GM20431 (cell line): ENCODE results near the gene C2orf72.

Experiments
- in situ Hi-C: fragments of 300-500 bp; cut with MseI, MboI; formaldehyde crosslinking; loops from one replicate; pipeline ENCODE4 v1.15.0; 2020; ENCODE audit warnings: low sequenced_read_pairs; ENCODE audit not compliant: unreplicated experiment

C2orf72 gene

DNA sequence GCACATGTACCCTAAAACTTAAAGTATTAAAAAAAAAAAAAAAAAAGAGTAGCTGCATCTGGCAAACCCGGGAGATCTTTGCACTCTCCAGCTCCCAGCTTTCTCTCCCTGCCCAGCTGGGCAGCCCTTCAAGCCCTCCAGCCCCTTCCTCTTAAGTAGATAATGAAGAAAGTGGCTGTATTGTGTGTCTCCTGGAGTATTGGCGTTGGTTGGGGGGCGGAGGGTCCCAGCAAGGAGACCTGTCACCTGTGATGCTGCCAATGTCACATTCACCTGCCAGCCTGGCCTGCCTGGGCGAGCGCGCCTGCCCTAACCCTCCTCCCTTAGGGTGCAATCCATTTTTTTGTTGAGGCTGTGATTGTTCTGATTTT is 2.0 kb downstream of the C2orf72 start:
- in situ Hi-C loops, result no loop called here

DNA sequence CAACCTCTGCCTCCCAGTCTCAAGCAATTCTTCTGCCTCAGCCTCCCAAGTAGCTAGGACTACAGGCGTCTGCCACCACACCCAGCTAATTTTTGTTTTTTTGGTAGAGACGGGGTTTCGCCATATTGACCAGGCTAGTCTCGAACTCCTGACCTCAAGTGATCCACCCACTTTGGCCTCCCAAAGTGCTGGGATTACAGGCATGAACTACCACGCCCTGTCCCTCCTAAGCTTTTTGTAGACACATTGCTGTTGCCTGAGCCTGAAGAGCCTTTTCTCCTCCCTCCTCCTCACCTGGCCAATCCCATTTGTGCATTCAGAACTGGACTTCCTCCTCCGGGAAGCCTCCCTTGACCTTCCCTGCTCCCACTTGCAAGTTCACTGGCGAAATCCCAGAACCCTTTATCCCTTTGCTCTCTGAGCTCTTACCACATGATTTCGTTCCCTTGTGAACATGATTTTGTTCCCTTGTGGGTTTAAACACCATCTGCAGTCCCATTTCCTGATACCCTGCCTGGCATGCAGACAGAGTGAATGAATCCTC is 2.6 kb downstream of the C2orf72 start:
- in situ Hi-C loops, result no loop called here

DNA sequence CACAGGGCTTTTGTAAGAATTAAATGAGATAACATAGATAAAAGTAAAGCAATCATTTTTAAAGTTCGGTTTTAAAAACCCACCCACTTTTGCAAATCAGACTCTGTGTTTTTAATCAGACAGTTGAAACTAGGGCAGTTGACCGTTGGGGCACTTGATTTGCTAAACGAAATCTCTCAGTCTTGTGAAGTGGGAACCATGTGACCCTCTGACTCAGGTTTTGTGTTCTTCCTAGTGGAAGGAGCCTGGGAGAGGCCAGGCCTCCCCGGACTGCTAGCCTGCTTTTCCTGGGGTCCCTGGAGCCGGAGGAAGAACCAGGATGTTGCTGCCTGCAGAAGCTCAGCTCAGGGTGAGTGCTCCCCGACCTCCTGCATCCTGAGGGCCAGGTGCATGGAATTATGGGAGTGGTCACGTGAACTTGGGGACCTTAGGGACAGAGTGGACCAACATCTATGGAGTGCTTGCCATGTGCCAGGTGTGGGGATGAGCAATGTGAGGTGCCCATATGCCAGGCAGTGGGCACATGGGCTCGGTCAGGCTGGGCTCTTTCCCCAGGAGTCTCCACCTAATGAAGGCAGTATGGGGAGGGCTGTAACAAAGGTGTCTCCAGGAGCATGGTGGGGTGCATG is 3.9 kb downstream of the C2orf72 start:
- in situ Hi-C loops, result no loop called here

DNA sequence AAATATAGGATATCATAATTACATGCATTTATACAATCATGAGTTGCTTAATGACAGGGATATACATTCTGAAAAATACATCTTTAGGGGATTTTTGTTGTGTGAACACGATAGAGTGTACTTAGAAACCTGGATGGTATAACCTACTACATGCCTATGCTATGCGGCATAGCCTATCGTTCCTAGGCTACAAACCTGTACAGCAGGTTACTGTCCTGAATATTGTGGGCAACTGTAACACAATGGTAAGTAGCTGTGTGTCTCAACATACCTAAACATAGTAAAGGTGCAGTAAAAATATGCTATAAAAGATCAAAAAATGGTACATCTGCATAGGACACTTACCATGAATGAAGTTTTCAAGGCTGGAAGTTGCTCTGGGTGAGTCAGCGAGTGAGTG is 6.5 kb downstream of the C2orf72 start:
- in situ Hi-C loops, result no loop called here

DNA sequence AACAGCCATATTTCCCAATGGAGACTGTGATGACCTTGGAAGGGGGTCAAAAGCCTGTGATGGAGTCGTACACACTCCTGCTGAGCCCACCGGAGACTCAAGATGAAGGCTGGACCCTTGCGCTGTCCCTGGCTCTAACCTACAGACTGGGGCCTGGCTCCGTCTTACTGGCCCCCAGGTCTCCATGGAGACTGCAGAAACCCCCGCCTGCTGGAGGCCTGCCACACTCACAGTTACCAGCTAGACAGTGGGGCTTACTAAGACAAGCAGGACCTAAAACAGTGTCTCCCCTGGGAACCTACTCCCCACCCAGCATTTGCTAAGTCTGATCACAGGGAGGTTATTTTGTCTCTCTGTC is 9.6 kb downstream of the C2orf72 start:
- in situ Hi-C loops, result no loop called here

DNA sequence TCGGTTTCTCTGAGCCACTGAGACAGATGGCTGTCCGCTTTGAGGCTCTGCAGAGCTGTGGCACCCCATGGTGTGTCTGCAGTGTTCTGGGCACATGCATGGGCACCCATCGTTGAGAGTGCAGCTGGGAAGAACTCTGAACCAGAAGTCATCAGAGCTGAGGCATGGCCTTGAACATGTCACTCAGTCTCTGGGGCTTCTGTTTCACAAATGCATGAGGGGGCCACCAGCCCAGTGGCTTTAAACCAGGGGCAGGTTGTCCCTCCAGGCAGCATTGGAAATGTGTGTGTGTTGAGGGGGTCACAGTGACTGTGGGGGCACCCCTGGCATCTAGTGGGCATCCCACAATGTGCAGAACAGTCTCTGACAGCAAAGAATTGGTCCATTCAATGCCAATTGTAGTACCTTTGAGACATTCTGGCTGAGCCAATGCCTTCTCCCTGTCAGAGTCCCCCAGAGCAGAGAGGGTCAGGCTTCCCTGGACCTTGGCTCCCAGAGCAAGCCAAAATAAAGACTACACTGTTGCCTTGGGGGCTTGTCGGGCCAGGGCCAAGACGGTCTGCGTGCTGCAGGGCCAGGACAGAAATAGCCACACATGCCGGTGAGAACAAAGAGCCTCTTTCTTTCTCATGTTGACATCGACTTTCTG is 10.1 kb downstream of the C2orf72 start:
- in situ Hi-C loops, result no loop called here

DNA sequence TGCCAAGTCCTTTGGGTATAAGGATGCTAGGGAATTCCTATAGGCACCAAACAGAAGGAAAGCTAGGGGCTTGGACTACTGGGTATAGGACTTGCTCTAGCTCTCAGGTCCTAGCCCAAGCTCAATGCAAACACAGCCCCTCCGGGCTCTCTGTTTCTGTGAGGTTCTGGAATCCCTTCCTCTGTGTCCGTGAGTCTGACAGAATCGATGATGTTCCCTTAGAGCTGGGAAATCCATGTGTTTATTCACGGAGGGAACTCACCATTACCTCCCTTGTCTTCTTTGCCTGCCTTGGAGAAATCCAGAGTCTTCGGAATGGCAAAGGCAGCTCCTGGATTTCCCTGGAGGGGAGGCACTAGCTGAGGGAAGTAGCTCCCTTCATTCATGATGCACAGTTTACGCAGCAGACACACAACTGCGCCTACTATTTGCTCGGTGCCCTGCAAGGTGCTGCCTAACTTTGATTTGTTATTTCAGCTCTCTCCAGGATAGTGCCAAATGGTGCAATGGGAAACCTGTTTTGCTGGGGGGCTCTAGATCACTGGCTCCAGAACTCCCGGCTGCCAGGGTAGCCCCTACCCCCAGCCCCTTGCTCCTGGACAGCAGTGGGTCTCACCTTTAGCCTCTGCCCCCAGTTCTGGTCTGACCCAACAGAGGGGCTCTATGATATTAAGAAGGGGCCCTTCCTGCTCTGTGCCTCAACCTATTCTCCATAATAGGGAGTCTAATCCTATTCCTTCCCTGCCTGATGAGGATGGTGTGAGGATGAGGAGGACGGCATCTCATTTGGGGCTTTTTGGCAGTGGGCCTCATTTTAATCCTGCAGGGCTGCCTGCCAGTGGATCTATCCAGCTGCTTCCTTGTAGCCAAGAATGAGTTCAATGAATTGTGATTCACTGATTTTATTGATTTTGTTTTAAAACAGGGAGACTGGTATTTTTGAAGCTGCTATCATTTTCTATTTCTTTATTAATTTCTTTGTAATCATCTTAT is 10.9 kb downstream of the C2orf72 start:
- in situ Hi-C loops, result no loop called here

DNA sequence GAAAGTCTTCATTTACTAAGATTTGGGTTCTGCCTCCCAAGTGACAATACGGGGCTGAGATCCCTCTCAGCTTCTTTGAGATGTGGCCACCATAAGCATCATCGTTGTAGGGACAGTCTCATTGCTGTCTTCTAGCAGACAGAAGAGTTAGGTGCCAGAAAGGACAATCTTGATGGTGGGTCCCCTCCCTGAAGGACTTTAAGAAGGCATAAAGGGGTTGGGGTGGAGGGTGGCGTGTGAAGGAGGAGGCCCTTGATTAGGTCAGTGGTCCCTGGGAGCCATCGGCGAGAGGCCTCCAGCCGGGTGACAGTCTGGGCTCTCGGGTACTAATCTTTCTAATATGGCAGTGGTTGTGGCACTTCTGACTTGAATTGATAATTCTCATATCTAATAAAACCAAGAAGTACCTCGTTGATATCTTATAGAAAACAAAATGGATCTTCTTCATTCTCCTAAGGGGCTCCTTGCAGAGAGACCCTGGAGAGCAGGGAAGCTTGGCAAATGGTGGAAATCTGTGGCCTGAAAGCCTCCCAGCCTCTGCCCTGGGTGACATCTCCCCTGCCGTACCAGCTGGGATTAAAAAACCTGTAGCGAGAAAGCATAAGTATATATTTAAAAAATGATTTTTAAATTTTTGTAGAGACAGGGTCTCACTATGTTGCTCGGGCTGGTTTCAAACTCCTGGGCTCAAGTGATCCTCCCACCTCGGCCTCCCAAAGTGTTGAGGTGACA is 12.1 kb downstream of the C2orf72 start:
- in situ Hi-C loops, result no loop called here

DNA sequence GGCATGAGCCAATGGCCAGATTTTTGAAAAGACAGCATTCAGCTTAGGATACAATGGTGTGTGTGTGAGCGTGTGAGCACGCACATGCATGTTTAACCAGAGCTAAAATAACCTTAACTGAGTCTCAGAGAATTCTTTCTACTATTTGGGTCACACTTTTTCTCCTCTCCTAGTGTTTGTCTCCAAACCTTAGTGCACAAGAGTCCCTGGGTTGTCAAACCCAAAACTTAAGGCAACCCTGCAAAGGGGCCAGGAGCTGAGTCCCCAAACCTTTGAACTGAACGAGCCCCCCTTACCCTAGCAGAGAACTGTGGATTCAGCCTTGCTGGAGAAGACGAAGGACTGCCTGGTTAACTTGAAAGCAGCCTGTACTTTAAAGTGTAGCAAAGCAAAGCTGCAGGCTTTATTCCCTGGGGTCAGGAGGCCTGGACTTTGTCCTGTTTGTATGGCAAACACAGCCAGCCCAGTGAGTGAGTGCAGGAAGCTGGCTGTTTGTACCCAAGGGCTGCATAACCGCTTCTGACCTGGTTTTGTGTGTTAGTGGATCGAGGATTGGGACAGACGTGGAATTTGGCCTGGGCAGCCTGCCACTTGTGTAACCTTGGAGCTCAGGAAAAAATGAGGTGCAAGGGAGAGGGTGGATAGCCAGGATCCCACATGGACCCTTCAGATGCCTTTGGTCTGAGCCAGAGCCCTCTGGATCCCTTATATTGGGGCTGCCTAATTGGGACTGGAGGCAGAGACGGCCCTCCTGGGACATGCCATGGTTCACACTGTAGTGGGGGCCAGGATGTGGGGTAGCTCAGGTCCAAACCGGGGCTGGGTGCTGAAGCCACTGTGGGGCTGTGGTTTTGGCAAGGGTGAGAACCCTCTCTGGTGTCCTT is 12.9 kb downstream of the C2orf72 start:
- in situ Hi-C loops, result no loop called here

DNA sequence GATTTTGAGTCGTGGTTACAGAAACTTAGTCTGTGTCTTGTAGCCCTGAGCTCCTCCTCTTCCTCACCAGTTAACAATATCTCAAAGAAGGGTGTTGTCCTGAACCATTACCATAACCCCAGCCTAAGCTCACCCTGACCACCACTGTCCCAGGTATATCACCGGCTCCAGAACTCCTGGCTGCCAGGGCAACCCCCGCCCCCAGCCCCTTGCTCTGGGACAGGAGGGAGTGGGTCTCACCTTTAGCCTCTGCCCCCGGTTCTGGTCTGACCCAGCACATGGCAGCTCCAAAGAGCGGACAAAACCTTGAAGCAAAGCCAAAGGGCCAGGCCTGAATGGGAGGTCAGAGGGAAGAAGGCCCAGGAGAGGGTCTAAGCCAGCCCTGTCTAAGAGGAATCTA is 13.8 kb downstream of the C2orf72 start:
- in situ Hi-C loops, result no loop called here

DNA sequence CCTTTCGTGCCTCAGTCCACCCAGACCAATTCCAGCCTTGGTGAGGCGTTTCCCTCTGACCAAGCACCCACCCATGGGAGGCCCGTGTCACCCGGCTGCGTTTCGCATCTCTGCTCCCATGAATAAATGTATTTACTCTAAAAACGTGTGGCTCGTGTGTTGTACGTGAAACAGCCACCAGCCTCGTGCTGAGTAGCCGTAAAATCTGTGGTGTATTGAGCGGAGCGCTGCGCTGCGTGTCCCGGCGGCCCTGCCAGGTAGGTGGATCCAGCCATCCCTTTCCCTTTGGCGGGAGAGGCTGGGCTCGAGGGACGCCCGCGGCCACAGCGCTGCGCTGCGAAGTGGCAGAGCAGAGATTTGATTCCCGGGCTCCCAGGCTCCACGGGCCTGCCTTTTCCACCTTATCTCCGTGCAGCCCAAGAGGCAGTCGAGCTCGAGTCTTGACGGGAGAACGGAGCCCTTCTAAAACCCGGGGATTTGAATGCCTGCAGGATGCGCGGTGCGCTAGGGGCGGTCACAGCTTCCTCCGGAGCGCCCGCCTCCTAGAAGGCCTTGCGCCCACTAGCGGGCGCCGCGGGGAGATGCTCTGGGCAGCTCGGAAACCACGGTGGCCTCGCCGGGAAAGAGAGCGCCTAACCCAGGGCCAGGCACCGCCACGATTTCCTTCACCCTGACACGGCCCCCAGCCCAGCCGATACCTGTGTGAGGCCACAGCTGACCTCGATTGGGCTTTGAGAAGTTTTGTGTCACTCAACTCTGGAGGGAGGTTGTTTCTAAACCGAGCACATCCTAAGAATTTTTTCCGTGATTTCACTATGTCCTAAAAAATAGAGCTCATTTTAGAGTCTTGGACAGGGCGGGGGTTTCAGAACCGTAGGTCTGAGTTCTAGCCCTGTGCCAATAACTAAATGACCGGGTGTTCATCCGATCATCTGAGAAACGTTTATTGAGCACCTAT is 15.4 kb downstream of the C2orf72 start:
- in situ Hi-C loops, result no loop called here

DNA sequence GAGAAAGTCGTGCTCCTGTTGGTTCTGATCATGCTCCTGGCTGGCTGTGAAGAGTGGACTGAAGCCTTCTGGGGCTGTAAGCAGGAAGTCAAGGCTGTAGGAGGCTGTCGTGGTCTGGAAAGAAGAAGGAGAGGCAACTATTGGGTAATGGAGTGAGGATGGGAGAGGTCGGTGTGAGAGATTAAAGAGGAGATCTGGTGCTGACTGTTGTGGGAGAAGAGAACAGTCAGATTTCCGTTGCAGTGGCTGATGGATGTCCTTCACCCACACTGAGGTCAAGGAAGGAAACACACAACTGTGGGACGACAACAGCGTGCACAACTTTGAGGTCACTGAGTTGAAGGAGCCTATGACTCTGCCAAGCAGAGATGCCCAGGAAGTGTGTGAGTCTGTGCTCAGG is 16.5 kb downstream of the C2orf72 start:
- in situ Hi-C loops, result no loop called here

DNA sequence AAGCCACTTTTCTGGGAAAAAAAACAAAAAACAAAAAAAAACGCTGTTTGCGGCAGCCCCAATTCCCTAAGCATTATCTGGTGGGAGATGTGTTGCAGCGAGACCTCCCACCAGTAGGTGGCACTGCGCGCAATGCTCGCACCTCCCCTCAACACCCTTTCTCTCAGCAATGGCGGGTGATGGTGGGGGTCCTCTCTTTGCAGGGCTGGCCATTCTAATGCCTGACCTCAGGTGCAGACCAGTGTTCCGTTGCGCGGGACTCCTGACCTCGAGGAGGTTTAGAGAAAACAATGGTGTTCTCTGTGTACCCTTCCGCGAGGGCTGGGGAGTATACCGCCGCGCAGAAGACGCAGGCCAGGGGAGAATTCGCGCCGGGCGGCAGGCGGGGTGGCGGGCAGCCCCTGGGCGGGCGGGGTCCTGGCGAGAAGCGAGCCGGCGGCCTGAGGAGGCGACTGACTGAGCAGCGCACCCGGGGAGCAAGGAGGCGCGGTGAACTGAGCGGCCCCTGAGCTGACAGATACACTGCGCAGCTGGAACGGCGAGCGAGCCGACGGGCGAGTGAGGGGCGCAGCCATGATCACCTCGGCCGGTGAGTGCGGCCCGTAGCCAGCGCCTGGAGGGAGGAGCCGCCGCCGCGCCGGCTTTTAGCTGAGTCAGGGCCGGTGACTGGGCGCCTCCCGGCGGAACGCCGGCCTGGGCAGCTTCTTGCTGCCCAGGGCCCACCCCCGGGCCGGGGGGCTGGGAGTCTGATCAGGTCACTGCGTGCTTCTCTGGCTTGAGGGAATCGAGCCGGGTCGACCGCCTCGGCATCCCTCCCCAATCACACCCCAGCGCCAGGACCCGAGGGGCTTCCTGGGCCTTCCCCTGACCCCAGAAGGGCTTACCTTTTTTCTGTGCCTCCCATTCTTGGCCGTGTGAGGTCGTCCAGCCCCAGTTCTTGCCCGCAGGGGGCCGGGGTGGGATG is 19.4 kb downstream of the C2orf72 start, which contains the start of gene PSMD1:
Gene PSMD1, plus strand, starts transcription at position 415 of the 964 bp plus-strand sequence. Its CDS starts 159 bp downstream, at position 574.
- in situ Hi-C loops, result no loop called here

DNA sequence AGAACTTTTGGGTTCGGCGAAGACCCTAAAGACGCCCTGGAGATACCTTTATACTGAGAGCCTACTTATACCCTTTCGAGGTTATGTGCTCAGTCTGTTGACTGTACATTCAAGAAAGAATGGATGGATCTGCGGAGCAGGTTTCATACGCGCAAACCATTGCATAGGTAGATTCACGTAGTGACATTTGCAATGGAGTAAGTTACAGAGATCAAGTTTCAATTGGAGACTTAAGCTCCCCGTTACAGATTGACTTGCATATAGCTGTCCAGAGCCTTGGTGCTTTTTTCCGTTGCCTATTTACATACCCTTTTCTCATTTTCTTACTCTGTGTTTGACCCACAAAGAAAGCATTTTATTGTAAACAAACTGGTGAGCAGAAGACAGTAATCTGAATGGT is 20.3 kb downstream of the C2orf72 start:
- in situ Hi-C loops, result no loop called here

DNA sequence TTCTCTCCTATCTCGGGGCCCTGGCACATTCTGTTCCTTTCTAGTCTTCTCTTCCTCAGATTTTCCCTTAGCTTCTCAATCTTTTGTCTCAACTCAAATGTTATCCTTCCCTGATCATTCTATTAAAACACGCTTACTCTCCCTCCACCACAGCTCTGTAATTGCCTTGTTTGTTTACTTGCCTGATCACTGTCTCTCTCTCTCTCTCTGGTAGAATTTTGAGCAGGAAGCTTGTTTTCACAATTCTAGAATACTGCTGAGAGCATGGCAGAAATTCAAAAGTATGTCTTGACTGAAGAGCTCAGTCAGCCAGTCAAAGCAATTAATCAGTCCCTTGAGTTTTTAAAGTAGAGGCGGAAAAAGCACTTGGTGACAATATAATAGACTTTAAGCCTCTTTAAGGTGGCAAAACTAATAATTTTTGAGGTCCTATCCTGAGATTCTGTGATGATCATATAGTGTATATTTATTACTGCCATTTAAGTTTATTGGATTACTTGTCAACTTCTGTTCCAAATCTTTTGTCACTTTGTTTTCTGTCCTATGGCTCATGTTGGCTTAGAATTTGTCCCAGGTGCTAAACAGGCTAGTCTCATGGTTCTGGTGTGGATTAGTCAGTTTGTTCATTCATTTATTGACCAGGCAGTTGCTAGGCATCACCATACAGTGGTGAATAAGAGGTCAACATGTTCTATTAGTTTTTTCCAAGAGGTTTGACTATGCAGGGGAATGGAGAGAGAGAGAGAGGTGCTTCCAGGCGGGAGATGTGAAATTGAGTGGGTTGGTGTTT is 21.6 kb downstream of the C2orf72 start:
- in situ Hi-C loops, result no loop called here

DNA sequence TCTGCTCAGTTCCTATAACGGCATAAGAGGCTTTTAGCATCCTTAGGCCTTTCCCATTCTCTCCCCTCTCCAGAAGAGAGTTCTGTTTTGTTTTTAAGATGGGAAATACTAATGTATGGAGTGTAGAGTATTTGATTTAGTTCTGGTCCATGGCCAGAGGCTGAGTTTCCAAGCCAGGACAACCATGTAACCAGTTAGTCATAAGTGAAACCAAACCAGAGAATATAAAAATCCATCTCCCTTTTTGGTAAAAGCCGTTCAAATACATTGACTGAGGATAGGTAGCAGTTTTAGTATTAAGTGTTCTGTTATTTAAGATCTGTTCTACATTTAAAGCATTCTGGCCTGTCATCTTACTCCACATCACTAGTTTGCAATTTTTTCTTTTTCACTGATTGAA is 22.4 kb downstream of the C2orf72 start:
- in situ Hi-C loops, result no loop called here
